Chondrocyte (in vitro differentiated cells): ENCODE measurements around the gene CIDEC. TPM values are rescaled to one million over a fixed set of nuclear protein-coding genes. Genes with fewer than 3 reads are reported as not detected.
"Not testable (repeated sequence)": the region's sequence is repeated elsewhere in the genome, so short reads cannot be mapped to it uniquely, and the experiment has no call there.

Experiments
- DNase-seq: peaks from one replicate; pipeline ENCODE4 v3.0.0; 2021; ENCODE audit warnings: mixed read lengths, low spot score
- H3K27ac Mint-ChIP-seq: one replicate; pipeline ENCODE4 v1.8.0; 2021; ENCODE audit warnings: mild to moderate bottlenecking, moderate library complexity, mixed read lengths; ENCODE audit not compliant: unreplicated experiment
- H3K27me3 Mint-ChIP-seq: 2 replicates; pipeline ENCODE4 v1.8.0; 2021; ENCODE audit warnings: low read depth, mixed read lengths
- H3K36me3 Mint-ChIP-seq: 2 replicates; pipeline ENCODE4 v1.8.0; 2021; ENCODE audit warnings: low read depth, mixed read lengths
- H3K4me1 Mint-ChIP-seq: 2 replicates; pipeline ENCODE4 v1.8.0; 2021; ENCODE audit warnings: low read depth, mild to moderate bottlenecking, mixed read lengths
- H3K4me3 Mint-ChIP-seq: one replicate; pipeline ENCODE4 v1.8.0; 2021; ENCODE audit warnings: mild to moderate bottlenecking, moderate library complexity, mixed read lengths; ENCODE audit not compliant: unreplicated experiment
- H3K9me3 Mint-ChIP-seq: 2 replicates; pipeline ENCODE4 v1.8.0; 2021; ENCODE audit warnings: low read depth, mixed read lengths
- total RNA-seq: library from RNA; stranded (reverse); gene quantifications from 3 replicates; pipeline ENCODE4 v1.2.1, GENCODE V29; 2021
- TF ChIP-seq, protein P1 (sequence below): fragments of 200-600 bp; sonication (generic); IDR thresholded peaks from 2 replicates; pipeline ENCODE4 v1.5.0; 2021; ENCODE audit warnings: antibody characterized with exemption, mild to moderate bottlenecking, moderate library complexity

CIDEC gene
- total RNA-seq, 1 donor from 2014 or later, result not detected

- H3K9me3 Mint-ChIP-seq, result no peaks in the 10 kb centered on the region
- no peak overlapping the region for H3K27ac Mint-ChIP-seq
- no peak for DNase-seq
- H3K4me3 Mint-ChIP-seq, result no peak overlapping the region
- TF ChIP-seq, protein P1, sequence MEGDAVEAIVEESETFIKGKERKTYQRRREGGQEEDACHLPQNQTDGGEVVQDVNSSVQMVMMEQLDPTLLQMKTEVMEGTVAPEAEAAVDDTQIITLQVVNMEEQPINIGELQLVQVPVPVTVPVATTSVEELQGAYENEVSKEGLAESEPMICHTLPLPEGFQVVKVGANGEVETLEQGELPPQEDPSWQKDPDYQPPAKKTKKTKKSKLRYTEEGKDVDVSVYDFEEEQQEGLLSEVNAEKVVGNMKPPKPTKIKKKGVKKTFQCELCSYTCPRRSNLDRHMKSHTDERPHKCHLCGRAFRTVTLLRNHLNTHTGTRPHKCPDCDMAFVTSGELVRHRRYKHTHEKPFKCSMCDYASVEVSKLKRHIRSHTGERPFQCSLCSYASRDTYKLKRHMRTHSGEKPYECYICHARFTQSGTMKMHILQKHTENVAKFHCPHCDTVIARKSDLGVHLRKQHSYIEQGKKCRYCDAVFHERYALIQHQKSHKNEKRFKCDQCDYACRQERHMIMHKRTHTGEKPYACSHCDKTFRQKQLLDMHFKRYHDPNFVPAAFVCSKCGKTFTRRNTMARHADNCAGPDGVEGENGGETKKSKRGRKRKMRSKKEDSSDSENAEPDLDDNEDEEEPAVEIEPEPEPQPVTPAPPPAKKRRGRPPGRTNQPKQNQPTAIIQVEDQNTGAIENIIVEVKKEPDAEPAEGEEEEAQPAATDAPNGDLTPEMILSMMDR, result no peak
- H3K4me1 Mint-ChIP-seq, result peaks cover under 1% of the 10 kb centered on the region
- H3K36me3 Mint-ChIP-seq, result no peaks in the 10 kb centered on the region
- no peaks in the 10 kb centered on the region for H3K27me3 Mint-ChIP-seq
Observed at GRCh38 chr3:9869955-9870354, 10.1 kb downstream of the CIDEC start.

- H3K36me3 Mint-ChIP-seq, result no peaks in the 10 kb centered on the region
- no peaks in the 10 kb centered on the region for H3K9me3 Mint-ChIP-seq
- no peak for DNase-seq
- H3K27me3 Mint-ChIP-seq, result no peaks in the 10 kb centered on the region
- H3K27ac Mint-ChIP-seq, result no peak overlapping the region
- TF ChIP-seq, protein P1, result no peak
- H3K4me3 Mint-ChIP-seq, result no peak overlapping the region
- H3K4me1 Mint-ChIP-seq, result peaks cover 18% of the 10 kb centered on the region
Observed at GRCh38 chr3:9867106-9867505, 12.9 kb downstream of the CIDEC start.

- H3K27ac Mint-ChIP-seq, result no peak overlapping the region
Observed at GRCh38 chr3:9866639-9867038, 13.4 kb downstream of the CIDEC start.

DNA sequence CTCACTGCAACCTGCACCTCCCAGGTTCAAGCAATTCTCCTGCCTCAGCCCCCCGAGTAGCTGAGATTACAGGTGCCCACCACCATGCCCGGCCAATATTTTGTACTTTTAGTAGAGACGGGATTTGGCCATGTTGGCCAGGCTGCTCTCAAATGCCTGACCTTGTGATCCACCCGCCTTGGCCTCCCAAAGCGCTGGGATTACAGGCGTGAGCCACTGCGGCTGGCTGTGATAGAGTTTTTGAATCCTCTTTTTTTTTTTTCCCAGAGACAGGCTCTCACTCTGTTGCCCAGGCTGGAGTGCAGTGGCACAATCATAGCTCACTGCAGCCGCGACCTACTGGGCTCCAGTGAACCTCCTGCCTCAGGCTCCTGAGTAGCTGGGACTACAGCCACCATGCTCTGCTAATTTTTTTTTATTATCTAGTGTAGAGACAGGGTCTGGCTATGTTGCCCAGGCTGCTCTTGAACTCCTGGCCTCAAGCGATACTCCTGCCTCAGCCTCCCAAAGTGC is 14.9 kb downstream of the CIDEC start:
- H3K9me3 Mint-ChIP-seq, DNase-seq, H3K4me3 Mint-ChIP-seq, H3K36me3 Mint-ChIP-seq, H3K27me3 Mint-ChIP-seq: not testable (repeated sequence)
- Mint-ChIP-seq H3K4me1 (peaks cover 18% of the 10 kb centered on the region), H3K27ac (peak overlapping the region; percentile 91)

More at GRCh38 chr3:9866639-9867038, 13.4 kb downstream of the CIDEC start:
- no peaks in the 10 kb centered on the region for H3K27me3 Mint-ChIP-seq
- H3K36me3 Mint-ChIP-seq, result no peaks in the 10 kb centered on the region
- TF ChIP-seq, protein P1, result no peak
- H3K4me1 Mint-ChIP-seq, result peaks cover 18% of the 10 kb centered on the region
- no peak overlapping the region for H3K4me3 Mint-ChIP-seq
- no peaks in the 10 kb centered on the region for H3K9me3 Mint-ChIP-seq
- no peak for DNase-seq

DNA sequence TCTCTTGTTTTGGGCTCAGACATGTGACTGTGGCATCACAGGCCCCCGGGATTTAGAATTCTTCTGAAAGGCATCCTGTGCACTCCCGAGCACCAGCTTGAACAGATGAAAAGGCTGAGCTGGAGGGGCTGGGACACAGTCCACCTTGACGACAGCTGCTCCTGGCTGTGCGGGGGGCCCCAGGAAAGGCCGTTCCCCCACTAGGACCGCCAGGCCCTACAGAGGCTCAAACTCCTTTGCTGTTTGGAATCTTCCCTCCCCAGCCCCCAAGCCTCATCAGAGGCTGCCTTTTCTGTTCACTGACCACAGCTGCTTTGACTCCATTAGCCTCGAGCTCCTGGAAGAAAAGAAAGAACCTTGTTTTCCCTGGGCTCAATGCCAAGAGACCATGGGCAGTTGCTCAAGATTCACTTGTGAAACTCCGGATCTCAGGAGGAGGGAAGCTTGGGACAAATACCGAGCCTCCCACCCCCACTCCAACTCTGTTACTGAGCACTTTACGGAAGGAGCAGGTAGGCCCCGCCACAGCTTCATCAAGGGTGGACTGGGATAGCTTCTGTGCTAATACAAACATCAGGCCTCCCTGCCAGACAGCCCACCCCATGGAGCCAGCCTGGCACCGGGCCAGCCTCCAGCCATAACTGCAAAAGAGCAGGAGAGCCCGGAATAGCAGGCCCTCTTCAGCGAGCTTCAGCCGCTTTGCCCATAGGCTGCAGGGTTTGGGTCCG is 15.7 kb downstream of the CIDEC start:
- TF ChIP-seq, protein P1, result no peak
- Mint-ChIP-seq H3K36me3 (no peaks in the 10 kb centered on the region), H3K9me3 (no peaks in the 10 kb centered on the region), H3K27ac (peak overlapping the region; percentile 91), H3K27me3 (no peaks in the 10 kb centered on the region), H3K4me3 (peak overlapping the region; percentile 40), H3K4me1 (peaks cover 18% of the 10 kb centered on the region)
- DNase-seq, result no peak
